H9 (cell line): ENCODE results near the gene OS9. TPM values are rescaled to one million over a fixed set of nuclear protein-coding genes. Genes with fewer than 3 reads are reported as not detected.

Experiments
- DNase-seq: peaks from one replicate; pipeline ENCODE4 v3.0.0-alpha.2; 2017
- H2AFZ ChIP-seq: one replicate; pipeline ENCODE4 v1.6.1; 2013; ENCODE audit warnings: mild to moderate bottlenecking, low read length, control low read depth, moderate library complexity
- H2AK5ac ChIP-seq: 2 replicates; pipeline ENCODE4 v1.6.1; 2013; ENCODE audit warnings: low read length, control low read depth, mixed read lengths; ENCODE audit not compliant: insufficient read length
- H2BK120ac ChIP-seq: one replicate; pipeline ENCODE4 v1.6.1; 2013; ENCODE audit warnings: low read depth, mild to moderate bottlenecking, low read length, control low read depth, inconsistent platforms; ENCODE audit not compliant: poor library complexity, severe bottlenecking
- H2BK12ac ChIP-seq: 2 replicates; pipeline ENCODE4 v1.6.1; 2013; ENCODE audit warnings: low read length, control low read depth, mixed read lengths, low read depth; ENCODE audit not compliant: insufficient read length
- H2BK15ac ChIP-seq: 2 replicates; pipeline ENCODE4 v1.6.1; 2013; ENCODE audit warnings: low read depth, low read length, control low read depth
- H2BK20ac ChIP-seq: one replicate; pipeline ENCODE4 v1.6.1; 2013; ENCODE audit warnings: low read depth, mild to moderate bottlenecking, low read length, control low read depth, inconsistent platforms; ENCODE audit not compliant: poor library complexity, severe bottlenecking
- H2BK5ac ChIP-seq: 2 replicates; pipeline ENCODE4 v1.6.1; 2013; ENCODE audit warnings: low read length, control low read depth, mixed read lengths; ENCODE audit not compliant: insufficient read length
- H3K14ac ChIP-seq: 2 replicates; pipeline ENCODE4 v1.6.1; 2013; ENCODE audit warnings: low read length, control low read depth; ENCODE audit not compliant: insufficient read depth
- H3K18ac ChIP-seq: 2 replicates; pipeline ENCODE4 v1.6.1; 2013; ENCODE audit warnings: low read depth, mild to moderate bottlenecking, mixed read lengths, low read length, control low read depth; ENCODE audit not compliant: insufficient read length
- H3K23ac ChIP-seq: 2 replicates; pipeline ENCODE4 v1.6.1; 2013; ENCODE audit warnings: low read length, control low read depth, mixed read lengths, low read depth; ENCODE audit not compliant: insufficient read length
- H3K23me2 ChIP-seq: 2 replicates; pipeline ENCODE4 v1.6.1; 2013; ENCODE audit warnings: low read depth, mild to moderate bottlenecking, mixed read lengths, low read length, control low read depth; ENCODE audit not compliant: insufficient read length, poor library complexity, severe bottlenecking
- H3K27ac ChIP-seq: 2 replicates; pipeline ENCODE4 v1.5.1; 2013; ENCODE audit warnings: low read length, control low read depth, mixed read lengths, low read depth; ENCODE audit not compliant: insufficient read length
- H3K27me3 ChIP-seq: 2 replicates; pipeline ENCODE4 v1.6.1; 2013; ENCODE audit warnings: low read length, control low read depth, inconsistent platforms; ENCODE audit not compliant: insufficient read depth
- H3K4ac ChIP-seq: 2 replicates; pipeline ENCODE4 v1.6.1; 2013; ENCODE audit warnings: low read depth, mild to moderate bottlenecking, control low read depth, inconsistent platforms, low read length, moderate library complexity
- H3K4me1 ChIP-seq: 2 replicates; pipeline ENCODE4 v1.6.1; 2013; ENCODE audit warnings: low read length, control low read depth, inconsistent platforms; ENCODE audit not compliant: insufficient read depth
- H3K4me2 ChIP-seq: 2 replicates; pipeline ENCODE4 v1.6.1; 2013; ENCODE audit warnings: low read length, control low read depth, mixed read lengths; ENCODE audit not compliant: insufficient read length, insufficient read depth
- H3K56ac ChIP-seq: 2 replicates; pipeline ENCODE4 v1.6.1; 2013; ENCODE audit warnings: low read depth, mild to moderate bottlenecking, mixed read lengths, low read length, control low read depth; ENCODE audit not compliant: insufficient read length
- H3K79me1 ChIP-seq: 2 replicates; pipeline ENCODE4 v1.6.1; 2013; ENCODE audit warnings: low read depth, mild to moderate bottlenecking, moderate library complexity, low read length, control low read depth, inconsistent platforms; ENCODE audit not compliant: insufficient read depth, poor library complexity, severe bottlenecking
- H3K79me2 ChIP-seq: 2 replicates; pipeline ENCODE4 v1.6.1; 2013; ENCODE audit warnings: low read length, control low read depth, inconsistent platforms; ENCODE audit not compliant: insufficient read depth
- H3K9ac ChIP-seq: 2 replicates; pipeline ENCODE4 v1.6.1; 2013; ENCODE audit warnings: low read length, control low read depth, mixed read lengths; ENCODE audit not compliant: insufficient read length; ENCODE audit errors: extremely low read depth
- H3K9me3 ChIP-seq: one replicate; pipeline ENCODE4 v1.6.1; 2013; ENCODE audit warnings: low read depth, low read length, inconsistent platforms; ENCODE audit not compliant: control insufficient read depth
- H3T11ph ChIP-seq: one replicate; pipeline ENCODE4 v1.6.1; 2013; ENCODE audit warnings: mild to moderate bottlenecking, low read length, control low read depth, inconsistent platforms
- H4K20me1 ChIP-seq: one replicate; pipeline ENCODE4 v1.6.1; 2013; ENCODE audit not compliant: control insufficient read depth, insufficient read length, insufficient read depth
- H4K5ac ChIP-seq: 2 replicates; pipeline ENCODE4 v1.6.1; 2013; ENCODE audit warnings: low read depth, mild to moderate bottlenecking, mixed read lengths, low read length, control low read depth; ENCODE audit not compliant: insufficient read length
- H4K8ac ChIP-seq: replicated peaks from 2 replicates; pipeline ENCODE4 v1.6.1; 2013; ENCODE audit warnings: low read length, control low read depth, mixed read lengths, low read depth; ENCODE audit not compliant: insufficient read length
- H4K91ac ChIP-seq: 2 replicates; pipeline ENCODE4 v1.6.1; 2013; ENCODE audit warnings: low read depth, mild to moderate bottlenecking, moderate library complexity, mixed read lengths, low read length, control low read depth; ENCODE audit not compliant: insufficient read length
- H3K27ac Mint-ChIP-seq, 3 experiments: 2 replicates in 2 of 3; 3 replicates in 1 of 3; pipeline ENCODE4 v1.8.0; 2020 to 2021; ENCODE audit warnings: mixed read lengths in 3 of 3, mild to moderate bottlenecking in 1 of 3, moderate library complexity in 1 of 3
- H3K27me3 Mint-ChIP-seq: 2 replicates; pipeline ENCODE4 v1.8.0; 2021; ENCODE audit warnings: low read depth, mild to moderate bottlenecking, moderate library complexity, mixed read lengths
- H3K36me3 Mint-ChIP-seq, 3 experiments: 2 replicates in 2 of 3; 3 replicates in 1 of 3; pipeline ENCODE4 v1.8.0; 2020 to 2021; ENCODE audit warnings: low read depth in 3 of 3, mixed read lengths in 3 of 3; ENCODE audit not compliant: insufficient read depth in 1 of 3
- H3K4me1 Mint-ChIP-seq, 2 experiments: 2 replicates each; pipeline ENCODE4 v1.8.0; 2020; ENCODE audit warnings: mixed read lengths in 2 of 2
- H3K4me3 Mint-ChIP-seq, 2 experiments: 2 replicates in 1 of 2; 3 replicates in 1 of 2; pipeline ENCODE4 v1.8.0; 2020 to 2021; ENCODE audit warnings: mild to moderate bottlenecking in 2 of 2, mixed read lengths in 2 of 2, moderate library complexity in 1 of 2
- H3K9me3 Mint-ChIP-seq, 2 experiments: 2 replicates in 1 of 2; 3 replicates in 1 of 2; pipeline ENCODE4 v1.8.0; 2020; ENCODE audit warnings: mild to moderate bottlenecking in 2 of 2, mixed read lengths in 2 of 2, moderate library complexity in 1 of 2
- CTCF ChIP-seq: fragments of 200-600 bp; sonication (generic); conservative IDR thresholded peaks from 3 replicates; pipeline ENCODE4 v1.8.0; 2021; ENCODE audit warnings: antibody characterized with exemption, mild to moderate bottlenecking
- WGBS: extraction: QIAGEN DNeasy Blood & Tissue Kit; methylation state at CpG from one replicate; pipeline ENCODE4 v1.1.7; 2013; ENCODE audit warnings: missing lambda C conversion rate, low lambda C conversion rate, mixed read lengths; ENCODE audit not compliant: insufficient read length; ENCODE audit errors: extremely low coverage; 5-methylcytosine and 5-hydroxymethylcytosine counted together
- total RNA-seq: library from RNA; stranded (reverse); gene quantifications from 2 replicates; pipeline ENCODE4 v1.2.1, GENCODE V29; 2021

The OS9 gene
- total RNA-seq, 1 experiment from 2014 or later, result 112 TPM

- Histone ChIP-seq H3K23me2 (peaks cover 14% of the 10 kb centered on the region), H4K91ac (no peak overlapping the region), H4K8ac (no peak overlapping the region), H2BK5ac (no peak overlapping the region), H4K20me1 (no peaks in the 10 kb centered on the region), H3T11ph (no peak overlapping the region), H2BK20ac (no peak overlapping the region), H3K27me3 (peaks cover 2% of the 10 kb centered on the region; the same call in 1 of the 2 replicates), H3K9me3 (no peaks in the 10 kb centered on the region), H3K14ac (no peak overlapping the region), H2AFZ (no peak overlapping the region), H3K79me2 (peaks cover 13% of the 10 kb centered on the region; the same call in 1 of the 2 replicates), H3K79me1 (no peaks in the 10 kb centered on the region), H3K4me1 (0 out of 2 replicates have a peak, but pooled peaks cover 7% of the 10 kb centered on the region), H2BK120ac (no peak overlapping the region), H3K27ac (no peak overlapping the region), H3K9ac (peak overlapping the region; percentile 94), H3K56ac (no peak overlapping the region), H3K4me2 (peak overlapping the region; percentile 83), H3K23ac (no peak overlapping the region), H2BK15ac (no peak overlapping the region), H4K5ac (peak overlapping the region; percentile 44), H3K4ac (no peak overlapping the region), H2AK5ac (peak overlapping the region; percentile 72), H2BK12ac (no peak overlapping the region), H3K18ac (peak overlapping the region; percentile 2)
- Mint-ChIP-seq H3K27me3 (peaks cover 6% of the 10 kb centered on the region), H3K4me1 (peaks cover 37 to 39% of the 10 kb centered on the region in 2 experiments), H3K27ac (peak overlapping the region; percentile 82 to 100 (median 98)), H3K4me3 (peak overlapping the region; percentile 96 to 98), H3K36me3 (peaks cover 35 to 58% (median 55%) of the 10 kb centered on the region in 3 experiments), H3K9me3 (peaks cover 0 to 2% of the 10 kb centered on the region in 2 experiments; a peak in 2 of 5 replicates)
- whole genome bisulfite sequencing, result no CpG with 5 or more reads among the region's 15 CpGs
- TF ChIP-seq CTCF, result no peak
- DNase-seq, result no peak
Measured at GRCh38 chr12:57750561-57751431, 56.9 kb downstream of the OS9 start.
